ENCODE measurements around the gene CRTAP.
"Not testable (repeated sequence)": the region's sequence is repeated elsewhere in the genome, so short reads cannot be mapped to it uniquely, and the experiment has no call there.

Gene CRTAP

DNA sequence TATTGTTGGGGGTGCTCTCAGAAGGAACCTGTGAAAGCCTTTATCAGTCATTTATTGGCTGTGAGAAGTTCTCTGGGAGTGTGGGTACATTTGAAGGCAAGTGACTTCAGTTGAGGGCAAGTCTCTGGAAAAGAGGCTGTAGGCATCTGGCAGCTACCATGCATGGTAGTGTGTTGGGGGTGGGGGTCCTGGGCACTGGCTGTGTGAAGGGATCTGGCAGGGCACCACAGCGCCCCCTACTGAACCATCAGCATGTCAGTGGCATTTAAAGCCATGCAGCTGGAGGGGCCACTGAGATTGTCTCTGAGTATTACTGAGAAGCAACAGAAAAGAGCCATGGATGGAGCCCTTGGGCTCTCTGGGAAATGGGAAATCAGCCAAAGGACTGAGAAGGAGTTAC, 30.6 kb downstream of the CRTAP start:
- DNase-seq = no peak

DNA sequence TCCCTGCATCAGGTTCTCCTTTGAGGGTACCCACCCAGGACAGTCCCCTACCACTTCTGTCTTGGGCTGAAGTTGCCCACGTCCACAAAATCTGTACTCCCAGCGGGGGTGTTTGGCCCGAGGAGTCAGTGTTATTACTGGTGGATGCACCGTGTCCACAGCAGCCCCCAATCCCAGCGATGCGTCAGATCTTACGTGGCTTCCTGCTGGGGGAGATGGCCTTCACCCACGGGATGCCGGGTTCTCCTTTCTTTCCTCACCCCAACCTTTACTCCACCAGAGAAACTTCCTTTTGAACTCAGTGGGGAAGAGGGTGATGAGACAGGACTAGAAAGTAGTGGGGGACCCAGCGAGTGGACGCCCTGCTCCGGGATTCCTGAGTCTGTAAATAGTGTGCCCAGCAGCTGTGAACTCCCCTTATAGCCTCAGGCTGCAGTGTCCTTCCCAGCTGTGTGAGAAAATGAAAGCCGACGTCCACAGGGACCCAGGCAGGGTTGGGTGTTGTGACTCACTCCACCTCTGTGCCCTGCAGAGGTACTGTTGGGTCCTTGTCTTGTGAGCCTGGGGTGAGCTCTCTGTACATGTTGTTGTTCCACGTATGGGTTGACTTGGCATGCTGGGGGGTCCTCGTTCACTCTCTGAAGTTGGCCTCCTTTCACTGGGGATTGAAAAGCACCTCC, 31.5 kb downstream of the CRTAP start:
- DNase-seq = no peak

DNA sequence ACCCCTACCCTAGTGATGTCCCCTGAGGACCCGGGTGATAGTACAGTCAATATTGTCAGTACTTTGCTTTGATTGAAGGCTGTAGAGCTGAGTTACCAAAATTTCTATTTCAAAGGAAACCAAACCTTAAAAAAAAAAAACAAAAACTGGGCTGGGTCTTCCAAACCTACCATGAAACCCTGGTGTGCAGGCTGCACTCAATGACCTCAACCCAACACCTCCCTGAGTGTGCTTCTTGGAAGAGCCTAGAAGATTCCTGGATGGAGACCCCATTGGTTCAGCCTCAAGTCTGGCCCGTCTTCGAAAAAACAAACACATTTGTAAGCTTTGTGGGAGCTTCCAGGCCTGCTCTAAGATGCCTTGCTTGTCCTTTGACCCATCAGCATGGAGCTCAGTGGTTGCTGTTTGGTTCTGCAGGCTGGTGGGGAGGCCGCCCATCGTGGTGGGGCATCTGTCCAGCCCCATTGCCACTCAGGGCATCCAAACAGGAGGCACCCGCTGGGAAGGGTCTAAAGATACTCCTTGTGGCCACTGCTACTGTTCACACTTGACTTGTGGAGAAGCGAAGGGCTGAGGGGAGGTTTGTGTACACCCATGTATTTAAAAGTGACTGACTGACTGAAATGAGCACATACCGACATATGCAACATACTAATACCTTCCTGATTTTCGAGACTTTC, 32.2 kb downstream of the CRTAP start:
- DNase-seq = no peak

DNA sequence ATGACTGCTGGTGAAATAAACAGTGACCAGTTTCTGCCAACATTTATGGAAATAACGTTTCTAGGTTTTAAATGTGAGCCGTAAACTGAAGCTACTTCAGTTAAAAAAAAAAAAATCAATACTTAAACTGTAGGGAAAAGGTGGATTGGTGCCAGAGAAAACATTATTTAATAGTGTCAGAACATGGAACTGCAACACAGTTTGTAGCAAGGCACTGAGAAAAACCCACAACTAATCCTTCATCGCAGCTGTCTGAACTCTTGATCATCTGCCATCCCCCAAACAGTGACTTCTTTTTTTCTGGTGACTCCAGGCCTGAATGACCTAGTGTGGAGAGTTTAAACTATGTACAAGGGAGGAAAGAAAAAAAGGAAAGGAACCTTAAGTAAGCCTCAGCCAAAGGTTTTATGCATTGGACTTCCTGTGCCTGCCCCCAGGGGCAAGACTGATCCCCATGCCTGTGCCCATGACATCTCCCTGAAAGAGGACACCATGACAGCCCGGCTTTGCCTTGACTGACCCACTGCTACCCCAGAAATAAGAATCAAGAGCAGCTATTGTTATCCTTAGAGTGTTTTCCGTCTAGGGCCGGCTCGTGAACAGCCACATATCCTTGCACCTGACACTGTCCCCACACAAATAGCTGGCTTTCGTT, 33.1 kb downstream of the CRTAP start:
- DNase-seq = no peak

DNA sequence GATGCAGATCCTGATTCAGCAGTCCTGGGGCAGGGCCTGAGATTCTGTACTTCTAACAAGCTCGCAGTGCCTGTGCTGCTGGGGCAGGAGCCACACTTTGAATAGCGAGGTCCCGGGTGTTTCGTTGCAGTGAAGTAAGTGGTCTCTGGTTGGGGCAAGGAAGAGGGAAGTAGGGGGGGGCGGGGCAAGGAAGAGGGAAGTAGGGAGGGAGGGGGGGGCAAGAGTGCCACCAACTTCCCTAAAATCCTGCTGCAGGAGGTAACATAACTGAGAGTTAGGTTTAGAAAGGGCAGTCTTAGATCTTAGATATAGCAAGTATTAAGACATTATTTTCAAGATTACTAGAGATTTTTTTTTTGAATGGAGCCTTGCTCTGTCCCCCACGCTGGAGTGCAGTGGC, 35.5 kb downstream of the CRTAP start:
- no peak for DNase-seq

DNA sequence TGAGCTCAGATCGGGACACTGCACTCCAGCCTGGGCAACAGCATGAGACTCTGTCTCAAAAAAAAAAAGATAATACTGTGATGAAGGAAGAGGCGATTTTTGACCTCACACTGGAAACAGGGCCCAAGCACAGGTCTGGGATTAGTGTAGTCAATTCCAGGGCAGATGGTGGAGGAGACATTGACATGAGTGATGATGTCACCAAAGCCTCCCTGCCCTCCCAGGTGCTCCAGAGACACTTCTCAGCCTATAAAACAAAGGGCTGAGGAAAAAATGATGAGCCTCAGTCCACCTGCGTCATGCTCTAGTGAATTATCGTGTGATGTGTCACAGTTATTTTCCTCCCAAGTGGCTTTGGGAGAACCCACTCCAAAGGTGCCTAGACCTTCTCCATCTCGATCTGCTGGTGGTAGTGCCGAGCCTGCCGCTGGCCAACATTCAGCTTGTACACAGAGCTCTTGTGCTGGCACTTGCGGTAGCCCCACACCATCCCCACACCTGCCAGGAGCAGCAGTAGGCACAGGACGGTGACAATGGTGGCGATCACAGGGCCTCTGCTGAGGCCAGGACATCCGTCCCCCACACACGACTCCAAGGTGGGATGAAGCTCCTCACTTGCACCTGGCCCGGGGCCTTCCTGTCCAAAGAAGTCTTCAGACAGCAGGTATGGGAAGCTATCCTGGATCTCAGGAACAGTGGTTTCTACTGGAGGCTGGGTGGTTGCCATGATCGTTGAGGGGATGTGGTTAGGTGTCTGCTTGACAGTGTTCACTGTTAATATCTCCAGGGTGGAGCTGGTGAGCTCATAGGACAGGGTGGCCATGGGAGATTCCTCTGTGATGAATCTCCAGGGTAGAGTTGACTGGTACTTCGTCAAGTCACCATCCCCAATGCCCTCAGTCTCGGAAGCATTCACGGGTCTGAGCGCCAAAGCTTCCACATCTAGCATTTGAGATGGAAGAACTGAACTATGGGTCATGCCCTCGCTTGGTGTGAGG, 38.8 kb downstream of the CRTAP start:
- DNase-seq = no peak

DNA sequence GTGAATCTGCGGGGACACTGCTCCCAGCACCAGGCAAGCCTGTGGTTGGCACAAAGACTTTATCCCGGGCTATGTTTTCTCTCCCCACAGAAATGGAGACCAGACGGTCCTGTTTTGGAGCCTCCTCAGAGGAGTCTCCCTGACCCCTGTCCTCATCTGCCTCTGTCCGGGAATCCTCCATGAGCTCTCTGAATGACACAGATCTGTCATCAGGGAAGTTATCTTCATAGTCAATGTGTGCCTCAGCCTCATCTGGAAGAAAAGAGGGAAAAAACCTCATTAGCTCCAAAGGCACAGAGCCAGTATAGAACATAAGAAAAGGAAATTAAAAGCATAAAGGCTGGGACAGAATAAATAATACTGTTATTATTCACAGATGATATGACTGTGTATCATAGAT, 40.0 kb downstream of the CRTAP start:
- DNase-seq = no peak

DNA sequence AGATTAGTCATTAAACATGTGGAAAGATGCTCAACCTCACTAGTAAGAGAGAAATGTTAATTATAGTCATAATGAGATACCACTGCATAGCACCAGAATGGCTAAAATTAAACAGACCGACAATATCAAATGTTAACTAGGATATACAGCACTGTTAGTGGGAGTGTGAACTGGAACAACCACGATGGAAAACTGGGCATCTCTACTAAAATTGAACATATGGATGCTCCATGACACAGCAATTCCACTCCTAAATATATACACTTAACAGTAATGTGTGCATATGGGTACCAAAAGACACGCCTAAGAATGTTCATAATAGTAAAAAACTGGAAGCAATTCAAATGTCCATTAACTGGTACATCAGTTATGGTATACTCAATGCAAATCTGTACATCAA, 41.5 kb downstream of the CRTAP start:
- DNase-seq = no peak

DNA sequence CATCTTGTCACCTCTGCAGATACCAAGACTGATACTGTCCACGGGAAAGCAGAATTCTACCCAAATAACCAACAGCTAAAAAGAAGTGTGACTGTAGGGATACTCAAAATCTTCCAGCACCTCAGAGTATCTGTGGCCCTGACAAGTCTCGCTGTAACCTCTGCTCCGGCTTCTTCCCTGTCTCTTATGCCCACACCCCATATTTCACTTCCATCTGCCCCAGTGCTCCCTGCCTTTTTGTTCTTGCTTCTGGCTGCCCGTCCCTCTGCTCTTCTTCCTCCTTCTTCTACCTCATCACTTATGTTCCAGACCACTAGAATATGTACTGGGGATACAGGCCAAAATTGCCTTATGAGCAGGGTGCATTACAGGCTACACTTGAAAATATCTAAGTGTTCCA, 45.4 kb downstream of the CRTAP start:
- no peak for DNase-seq

DNA sequence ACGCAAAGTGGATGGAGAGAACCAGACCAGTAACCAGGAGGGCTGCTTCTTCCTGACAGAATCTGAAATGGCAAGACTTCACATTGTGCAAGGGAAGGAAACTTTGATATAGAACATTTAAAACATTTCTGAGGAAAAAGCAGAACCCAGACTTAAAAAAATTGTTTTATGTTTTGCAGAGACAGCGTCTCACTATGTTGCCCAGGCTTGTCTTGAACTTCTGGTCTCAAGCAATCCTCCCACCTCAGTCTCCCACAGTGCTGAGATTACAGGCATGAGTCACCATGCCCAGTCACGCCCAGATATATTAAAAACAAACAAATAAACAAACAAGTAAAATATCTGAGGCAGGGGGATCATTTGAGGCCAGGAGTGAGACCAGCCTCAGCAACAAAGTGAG, 46.2 kb downstream of the CRTAP start:
- no peak for DNase-seq

DNA sequence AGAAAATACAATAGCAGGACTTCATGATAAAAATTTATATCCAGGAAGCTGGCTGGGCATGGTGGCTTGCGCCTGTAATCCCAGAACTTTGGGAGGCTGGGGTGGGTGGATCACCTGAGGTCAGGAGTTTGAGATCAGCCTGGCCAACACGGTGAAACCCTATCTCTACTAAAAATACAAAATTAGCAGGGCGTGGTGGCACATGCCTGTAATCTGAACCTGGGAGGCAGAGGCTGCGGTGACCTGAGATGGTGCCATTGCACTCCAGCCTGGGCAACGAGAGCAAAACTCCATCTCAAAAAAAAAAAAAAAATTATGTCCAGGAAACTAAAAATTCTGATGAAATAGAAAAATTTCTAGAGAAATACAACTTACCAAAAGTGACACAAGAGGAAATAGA, 48.8 kb downstream of the CRTAP start:
- not testable (repeated sequence) for DNase-seq

DNA sequence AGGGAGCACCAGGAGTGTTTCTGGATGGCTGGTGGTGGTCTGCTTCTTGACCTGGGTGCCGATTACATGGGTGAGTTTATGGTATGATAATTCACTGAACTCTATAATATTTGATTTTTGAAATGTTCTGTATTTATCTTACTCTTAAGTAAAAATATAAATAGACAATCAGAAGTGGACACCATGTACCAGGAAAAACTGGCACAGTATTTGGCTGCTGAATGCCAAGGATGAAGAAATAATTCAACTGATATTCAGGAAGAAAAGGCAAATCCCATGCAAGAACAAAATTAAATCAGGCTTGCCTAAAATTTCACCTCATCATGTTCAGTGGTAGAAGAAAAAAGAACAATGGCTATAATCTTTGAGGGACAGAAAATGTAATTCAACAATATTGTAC, 51.6 kb downstream of the CRTAP start:
- no peak for DNase-seq

DNA sequence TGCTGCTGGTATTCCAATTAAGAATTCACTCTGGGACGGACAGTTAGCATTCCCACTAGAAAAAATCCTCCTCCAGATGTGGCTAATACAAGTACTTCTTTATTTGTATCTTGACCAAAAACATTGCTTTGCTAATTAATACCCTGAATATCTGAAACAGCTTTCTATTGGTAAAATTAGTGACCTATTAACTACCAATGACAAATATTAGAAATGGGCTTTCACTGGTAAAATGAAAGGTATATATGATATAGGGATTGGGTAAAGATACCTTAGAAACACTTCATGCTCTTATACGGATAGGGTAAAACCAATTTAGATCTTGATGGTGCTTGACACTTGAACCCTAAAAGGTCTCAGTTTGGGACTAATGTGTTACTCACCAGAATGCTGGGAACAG, 52.3 kb downstream of the CRTAP start:
- DNase-seq = no peak

DNA sequence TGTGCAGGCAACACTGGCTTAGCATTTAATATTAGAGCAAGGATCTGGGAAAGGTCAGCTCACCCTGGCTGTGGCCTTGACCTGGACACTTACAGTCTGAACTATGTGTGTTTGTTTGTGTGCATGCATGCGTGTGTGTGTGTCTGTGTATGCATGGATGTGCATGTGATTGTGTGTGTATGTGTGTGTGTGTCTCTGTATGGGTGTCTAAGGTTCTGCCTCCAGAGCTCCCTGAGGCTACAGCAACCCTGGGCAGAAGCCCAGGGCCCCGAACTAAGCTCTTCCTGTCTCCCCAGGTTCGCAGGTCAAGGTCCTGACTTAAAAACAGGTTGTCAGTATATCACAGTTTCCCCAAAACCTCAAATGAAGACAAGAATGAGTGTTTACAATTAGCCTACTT, 53.5 kb downstream of the CRTAP start:
- DNase-seq = no peak

DNA sequence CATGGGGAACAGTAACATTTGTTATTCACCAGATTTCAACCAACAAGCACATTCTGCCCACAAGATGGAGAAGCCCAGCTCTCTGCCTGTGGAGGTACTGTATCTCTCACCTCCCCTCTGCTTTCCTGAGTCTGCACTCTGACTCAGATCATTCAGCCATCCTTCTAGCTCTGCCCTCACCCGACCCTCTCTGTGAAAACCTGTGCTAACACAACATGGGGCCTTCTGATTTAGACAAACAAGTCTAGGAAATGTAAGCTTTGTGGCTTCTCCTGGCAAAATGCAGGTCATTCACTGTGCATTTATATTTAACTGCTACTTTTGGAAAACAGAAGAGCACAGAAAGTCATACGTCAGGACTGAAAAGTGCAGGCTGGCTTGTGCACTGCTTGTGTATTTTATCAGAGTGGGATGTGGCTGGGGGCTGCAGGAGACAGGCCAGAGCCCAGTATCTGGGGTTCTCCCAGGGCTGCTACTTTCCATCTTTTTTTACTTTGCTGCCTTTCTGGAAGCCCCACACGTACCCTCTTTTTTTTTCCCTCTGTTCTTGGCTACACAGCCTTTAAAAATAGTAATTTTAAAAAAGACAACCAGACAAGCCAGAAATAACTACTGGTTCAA, 54.0 kb downstream of the CRTAP start:
- DNase-seq = no peak

DNA sequence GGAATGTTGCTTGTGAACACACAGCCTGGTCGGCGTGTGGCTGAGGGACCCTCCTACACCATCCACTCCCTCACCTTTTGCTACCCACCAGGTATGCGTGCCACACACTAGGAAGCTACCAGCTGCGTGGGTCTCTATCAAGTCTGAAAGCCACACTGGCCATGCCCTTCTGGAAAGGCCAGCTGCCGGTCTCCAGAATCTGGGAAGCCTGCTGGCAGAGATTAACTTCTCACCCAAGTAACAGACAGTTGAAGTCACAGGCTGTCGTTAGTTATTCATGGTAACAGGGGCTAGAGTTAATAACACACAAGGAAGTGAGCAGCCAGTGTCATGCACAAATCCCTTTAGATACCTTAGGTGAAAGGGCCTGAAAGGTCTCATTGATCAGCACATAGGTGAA, 56.7 kb downstream of the CRTAP start:
- DNase-seq = no peak

DNA sequence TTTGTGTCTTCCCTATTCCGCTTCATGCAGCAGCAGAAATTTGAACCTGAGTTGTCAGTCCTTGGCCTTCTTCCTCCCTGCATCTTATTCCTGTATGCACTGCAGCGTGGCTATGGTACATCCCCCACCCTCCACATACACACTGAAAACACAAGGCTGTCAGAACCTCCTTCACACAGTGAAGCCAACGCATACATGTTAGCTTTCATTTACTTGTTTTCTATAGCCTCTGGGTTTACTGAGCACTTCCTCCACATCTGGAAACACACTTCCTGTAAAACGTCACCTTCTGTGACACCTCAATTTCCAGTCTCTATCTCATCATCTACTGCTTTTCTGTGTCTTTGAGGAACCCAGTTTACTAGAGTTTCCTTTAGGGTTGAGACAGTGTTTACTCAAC, 57.8 kb downstream of the CRTAP start:
- DNase-seq = no peak

DNA sequence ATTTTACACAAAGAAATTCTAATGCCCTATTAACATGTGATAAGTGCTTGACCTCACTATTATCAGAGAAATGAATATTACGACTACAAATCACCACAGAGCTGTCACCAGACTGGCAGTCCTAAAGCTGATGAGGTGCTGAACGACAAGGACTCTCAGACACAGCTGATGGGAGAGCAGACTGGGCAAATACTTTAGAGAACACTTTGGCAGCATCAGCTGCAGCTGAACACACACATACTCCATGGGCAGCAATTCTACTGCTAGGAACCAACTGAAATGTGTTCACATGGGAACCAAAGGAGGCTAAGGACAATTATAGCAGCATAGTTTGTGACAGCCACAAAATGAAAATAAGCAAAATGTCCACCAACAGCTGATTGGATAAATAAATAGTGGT, 59.3 kb downstream of the CRTAP start:
- DNase-seq = no peak

DNA sequence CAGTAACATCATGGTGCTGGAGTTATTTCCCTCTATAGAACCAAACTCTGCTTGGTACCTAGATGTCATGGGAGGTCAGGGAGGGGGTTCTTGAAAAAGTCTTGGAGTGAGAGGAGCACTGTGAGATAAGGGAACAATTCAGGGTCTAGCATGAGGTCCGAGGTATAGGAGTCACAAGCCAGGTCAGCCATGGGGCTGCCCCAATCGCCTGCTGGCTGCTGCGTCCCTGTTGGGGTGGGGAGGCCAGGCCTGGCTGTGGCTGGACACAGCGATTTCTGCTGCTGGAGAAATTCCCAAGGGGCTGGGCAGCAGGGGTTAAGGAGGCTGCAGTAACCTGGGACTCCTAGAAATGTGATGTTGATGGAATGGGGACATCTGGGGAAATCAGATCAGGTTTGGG, 59.9 kb downstream of the CRTAP start:
- DNase-seq = no peak

DNA sequence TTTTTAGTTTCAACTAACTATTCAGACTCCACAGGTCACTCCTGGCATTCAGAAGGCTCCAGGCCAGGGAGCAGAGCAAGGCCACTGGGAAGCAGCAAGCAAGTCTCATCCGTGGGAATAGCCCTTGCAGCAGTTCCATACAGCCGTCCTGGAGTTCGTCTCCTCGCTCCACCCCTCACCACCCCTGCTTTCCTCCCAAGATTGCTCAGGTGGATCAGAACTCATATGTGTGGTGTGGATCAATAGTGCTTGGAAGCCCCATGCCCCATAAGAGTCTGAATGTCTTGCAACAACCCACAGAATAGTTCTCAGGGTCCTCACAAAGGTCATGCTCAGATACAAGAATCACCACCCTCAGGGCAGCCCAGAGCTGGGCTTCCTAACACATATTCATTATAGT, 60.3 kb downstream of the CRTAP start:
- no peak for DNase-seq

DNA sequence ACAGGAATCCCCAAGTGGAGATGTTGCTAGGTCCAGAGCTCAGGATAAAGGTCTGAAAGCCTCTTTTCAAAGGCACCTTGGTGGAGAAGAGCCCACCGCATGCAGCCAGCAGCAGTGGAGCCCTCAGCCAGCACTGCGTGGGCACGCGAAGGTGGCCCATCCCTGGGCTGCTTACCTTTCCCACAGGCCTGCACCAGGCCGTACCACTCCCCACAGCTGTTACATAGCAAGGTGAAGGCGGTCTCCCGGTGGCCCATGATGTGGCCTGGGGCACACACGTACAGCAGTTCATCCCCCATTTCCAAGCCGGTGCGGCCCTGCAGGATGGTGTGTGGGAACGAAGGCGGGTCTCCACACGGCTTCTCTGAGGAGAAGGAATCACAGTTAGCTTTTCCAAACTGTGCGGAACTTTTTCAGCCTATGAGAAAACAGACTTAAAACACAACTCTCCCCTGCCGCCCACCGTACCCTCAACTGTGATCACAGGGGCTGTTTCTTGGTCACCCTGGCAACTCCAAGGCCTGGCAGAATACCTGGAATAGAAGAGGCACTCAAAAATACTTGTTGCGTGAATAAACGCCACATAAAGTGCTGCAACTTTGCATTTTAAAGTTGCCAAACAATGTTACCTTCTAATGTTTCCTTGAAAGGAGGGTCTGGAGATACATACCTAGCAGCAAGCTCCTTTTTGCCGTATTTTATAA, 61.0 kb downstream of the CRTAP start:
- no peak for DNase-seq

DNA sequence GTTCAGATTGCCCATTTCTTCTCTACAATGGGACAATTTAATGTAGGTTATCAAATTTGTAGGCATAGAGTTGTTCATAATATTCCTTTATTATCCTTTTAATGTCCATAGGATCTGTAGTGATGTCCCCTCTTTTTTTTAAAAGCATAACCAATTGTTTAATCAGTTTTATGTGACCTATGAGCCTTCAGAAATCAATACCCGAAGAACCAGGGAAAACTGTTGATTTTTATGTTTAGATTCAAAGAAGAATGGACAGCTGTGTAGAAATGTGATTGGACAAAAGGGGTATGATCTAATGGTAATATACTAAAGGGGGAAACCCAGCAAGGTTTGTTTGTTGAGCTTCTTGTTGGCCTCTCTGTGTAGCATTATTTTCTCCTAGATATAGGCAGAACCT, 65.3 kb downstream of the CRTAP start:
- DNase-seq = no peak

All from NCI-H187 (cell line).